IMR-90 (cell line): Measurements from ENCODE around the gene ARHGEF12. TPM values are rescaled to one million over a fixed set of nuclear protein-coding genes. Genes with fewer than 3 reads are reported as not detected.

Experiments
- ATAC-seq: fragments of 200-7000 bp; cut with Tn5 transposase; 2 replicates; pipeline ENCODE4 v1.9.1; 2020; ENCODE audit warnings: low read depth, mild to moderate bottlenecking, moderate library complexity
- BruUV-seq: library from RNA; stranded (reverse); fragments of 400-500 nt; replicated peaks from 2 replicates; lab custom pipeline; 2021; lab: Mats Ljungman, UMichigan
- CTCF ChIA-PET: fragments of 300-600 bp; formaldehyde crosslinking; extraction: SDS; loops from one replicate; lab custom pipeline; 2021; ENCODE audit warnings: antibody characterized with exemption; lab: Yijun Ruan, JAX
- POLR2A ChIA-PET: fragments of 300-600 bp; sonication (Branson Sonifier 250); formaldehyde crosslinking; loops from one replicate; lab custom pipeline; 2022; ENCODE audit warnings: antibody characterized with exemption; ENCODE audit not compliant: unreplicated experiment; lab: Charles Lee
- DNase-seq: peaks from one replicate; pipeline ENCODE4 v3.0.0; 2013
- H2AFZ ChIP-seq: replicated peaks from 2 replicates; pipeline ENCODE3; 2013; ENCODE audit warnings: low read length, mild to moderate bottlenecking; ENCODE audit not compliant: poor library complexity
- H2AK5ac ChIP-seq: 2 replicates; pipeline ENCODE4 v1.6.1; 2013; ENCODE audit warnings: low read depth, low read length, inconsistent platforms
- H2AK9ac ChIP-seq: replicated peaks from 2 replicates; pipeline ENCODE3; 2013; ENCODE audit warnings: mild to moderate bottlenecking, low read depth, low read length, moderate library complexity; ENCODE audit not compliant: poor library complexity
- H2BK120ac ChIP-seq: 2 replicates; pipeline ENCODE4 v1.6.1; 2013; ENCODE audit warnings: low read depth, low read length, inconsistent platforms
- H2BK15ac ChIP-seq: 3 replicates; pipeline ENCODE4 v1.6.1; 2013; ENCODE audit warnings: low read depth, low read length, inconsistent platforms
- H2BK20ac ChIP-seq: 2 replicates; pipeline ENCODE4 v1.6.1; 2013; ENCODE audit warnings: low read depth, mild to moderate bottlenecking, inconsistent platforms, low read length, moderate library complexity
- H2BK5ac ChIP-seq: 2 replicates; pipeline ENCODE4 v1.6.1; 2013; ENCODE audit warnings: mild to moderate bottlenecking, low read depth, low read length, inconsistent platforms; ENCODE audit not compliant: poor library complexity, severe bottlenecking
- H3K14ac ChIP-seq: replicated peaks from 2 replicates; pipeline ENCODE4 v1.6.1; 2013; ENCODE audit warnings: low read depth, low read length, inconsistent platforms
- H3K18ac ChIP-seq: 2 replicates; pipeline ENCODE4 v1.6.1; 2013; ENCODE audit warnings: low read depth, low read length, control low read depth
- H3K23ac ChIP-seq: 2 replicates; pipeline ENCODE4 v1.6.1; 2013; ENCODE audit warnings: low read depth, low read length, inconsistent platforms
- H3K27ac ChIP-seq: 2 replicates; pipeline ENCODE4 v1.5.1; 2013; ENCODE audit warnings: mild to moderate bottlenecking, control low read depth, low read length; ENCODE audit not compliant: insufficient read depth
- H3K27me3 ChIP-seq: 2 replicates; pipeline ENCODE4 v1.6.1; 2013; ENCODE audit warnings: low read length; ENCODE audit not compliant: control insufficient read depth, insufficient read depth
- H3K36me3 ChIP-seq: 2 replicates; pipeline ENCODE4 v1.6.1; 2013; ENCODE audit warnings: low read length, mixed read lengths; ENCODE audit not compliant: control insufficient read depth, insufficient read depth
- H3K4ac ChIP-seq: 2 replicates; pipeline ENCODE4 v1.6.1; 2013; ENCODE audit warnings: low read depth, low read length, inconsistent platforms
- H3K4me1 ChIP-seq: 2 replicates; pipeline ENCODE4 v1.6.1; 2013; ENCODE audit warnings: low read length, mixed read lengths; ENCODE audit not compliant: control insufficient read depth, insufficient read depth
- H3K4me2 ChIP-seq: 2 replicates; pipeline ENCODE4 v1.6.1; 2013; ENCODE audit warnings: low read depth, mild to moderate bottlenecking, control low read depth, low read length, moderate library complexity
- H3K4me3 ChIP-seq: 2 replicates; pipeline ENCODE4 v1.5.1; 2013; ENCODE audit warnings: low read depth, mild to moderate bottlenecking, control low read depth, low read length, moderate library complexity; ENCODE audit not compliant: insufficient read depth
- H3K56ac ChIP-seq: 2 replicates; pipeline ENCODE4 v1.6.1; 2013; ENCODE audit warnings: low read length, inconsistent platforms; ENCODE audit not compliant: insufficient read depth; ENCODE audit errors: extremely low read depth
- H3K79me1 ChIP-seq, 2 experiments: 2 replicates each; pipeline ENCODE4 v1.6.1; 2013; ENCODE audit warnings: low read length in 2 of 2, inconsistent platforms in 1 of 2, low read depth in 1 of 2
- H3K9ac ChIP-seq: 2 replicates; pipeline ENCODE4 v1.6.1; 2013; ENCODE audit warnings: low read depth, low read length, control low read depth
- H3K9me1 ChIP-seq: 2 replicates; pipeline ENCODE4 v1.6.1; 2013; ENCODE audit warnings: low read length, inconsistent platforms; ENCODE audit not compliant: insufficient read depth
- H3K9me3 ChIP-seq: 2 replicates; pipeline ENCODE4 v1.6.1; 2013; ENCODE audit warnings: low read length; ENCODE audit not compliant: control insufficient read depth, insufficient read depth
- H4K20me1 ChIP-seq: 2 replicates; pipeline ENCODE4 v1.6.1; 2013; ENCODE audit warnings: low read length, inconsistent platforms; ENCODE audit not compliant: insufficient read depth
- H4K5ac ChIP-seq: 2 replicates; pipeline ENCODE4 v1.6.1; 2013; ENCODE audit warnings: mild to moderate bottlenecking, low read depth, low read length, control low read depth
- H4K8ac ChIP-seq, 2 experiments: 2 replicates each; pipeline ENCODE4 v1.6.1; 2013; ENCODE audit warnings: low read depth in 2 of 2, low read length in 2 of 2, control low read depth in 1 of 2, inconsistent platforms in 1 of 2
- H4K91ac ChIP-seq: 2 replicates; pipeline ENCODE4 v1.6.1; 2013; ENCODE audit warnings: low read depth, low read length, inconsistent platforms; ENCODE audit not compliant: insufficient read depth
- BHLHE40 ChIP-seq: fragments of 150-350 bp; IDR thresholded peaks from 2 replicates; pipeline ENCODE4 v1.6.1; 2016; ENCODE audit warnings: mild to moderate bottlenecking, low read depth, low read length
- CEBPB ChIP-seq: IDR thresholded peaks from 2 replicates; pipeline ENCODE4 v1.6.1; 2012; ENCODE audit warnings: low read depth, low read length, improper control_type of control experiment
- CHD1 ChIP-seq: IDR thresholded peaks from 2 replicates; pipeline ENCODE4 v1.6.1; 2012; ENCODE audit warnings: low read depth, low read length, improper control_type of control experiment
- FOS ChIP-seq: fragments of 150-350 bp; IDR thresholded peaks from 2 replicates; pipeline ENCODE4 v1.6.1; 2016; ENCODE audit warnings: low read depth, low read length
- MAFK ChIP-seq: IDR thresholded peaks from 2 replicates; pipeline ENCODE4 v1.6.1; 2012; ENCODE audit warnings: low read depth, low read length, improper control_type of control experiment
- MAZ ChIP-seq: IDR thresholded peaks from 2 replicates; pipeline ENCODE4 v1.6.1; 2012; ENCODE audit warnings: low read depth, mild to moderate bottlenecking, low read length, improper control_type of control experiment, moderate library complexity, borderline replicate concordance
- MXI1 ChIP-seq: IDR thresholded peaks from 2 replicates; pipeline ENCODE4 v1.6.1; 2012; ENCODE audit warnings: low read depth, mild to moderate bottlenecking, low read length, moderate library complexity, borderline replicate concordance
- NFE2L2 ChIP-seq: fragments of 150-350 bp; IDR thresholded peaks from 2 replicates; pipeline ENCODE4 v1.6.1; 2016; ENCODE audit warnings: low read depth, mild to moderate bottlenecking, low read length
- POLR2A ChIP-seq: IDR thresholded peaks from 2 replicates; pipeline ENCODE4 v1.6.1; 2012; ENCODE audit warnings: mild to moderate bottlenecking, low read depth, low read length
- RAD21 ChIP-seq: IDR thresholded peaks from 2 replicates; pipeline ENCODE4 v1.6.1; 2012; ENCODE audit warnings: low read length, improper control_type of control experiment
- RCOR1 ChIP-seq: IDR thresholded peaks from 2 replicates; pipeline ENCODE4 v1.6.1; 2012; ENCODE audit warnings: mild to moderate bottlenecking, low read length, improper control_type of control experiment; ENCODE audit not compliant: insufficient replicate concordance
- RFX5 ChIP-seq: IDR thresholded peaks from 2 replicates; pipeline ENCODE4 v1.8.0; 2012; ENCODE audit warnings: low read depth, mild to moderate bottlenecking, low read length, moderate library complexity
- SMC3 ChIP-seq: fragments of 150-350 bp; IDR thresholded peaks from 2 replicates; pipeline ENCODE4 v1.6.1; 2016; ENCODE audit warnings: low read depth, mild to moderate bottlenecking, antibody characterized with exemption, low read length, moderate library complexity
- WGBS, 2 experiments: methylation state at CpG; one replicate each; pipeline versions ENCODE4 v1.1.5 to v1.1.7; 2013; ENCODE audit warnings: missing lambda C conversion rate in 2 of 2; ENCODE audit not compliant: insufficient read length in 1 of 2; ENCODE audit errors: extremely low coverage in 2 of 2; 5-methylcytosine and 5-hydroxymethylcytosine counted together
- dilution Hi-C: fragments of 300-500 bp; cut with HindIII; formaldehyde crosslinking; loops from one replicate; pipeline ENCODE4 v1.14.3; 2018; ENCODE audit warnings: low sequenced_read_pairs; ENCODE audit not compliant: unreplicated experiment
- in situ Hi-C: fragments of 300-500 bp; cut with MboI; formaldehyde crosslinking; loops from 3 replicates; pipeline ENCODE4 v1.14.3; 2019; ENCODE audit warnings: low sequenced_read_pairs, inconsistent platforms, mixed read lengths
- intact Hi-C: fragments of 100-400 bp; cut with micrococcal nuclease; formaldehyde crosslinking; loops from 2 replicates; pipeline ENCODE4 v1.10.0; 2022
- polyA plus RNA-seq, 3 experiments: library from polyadenylated mRNA; depleted of rRNA; stranded (reverse); fragments of >200 nt; gene quantifications; 2 replicates each; pipeline ENCODE4 v1.2.3, GENCODE V29; 2012; ENCODE audit warnings: low replicate concordance in 1 of 3
- total RNA-seq: library from RNA; depleted of rRNA; stranded (reverse); fragments of >200 nt; gene quantifications from 2 replicates; pipeline ENCODE4 v1.2.3, GENCODE V29; 2012
- TF ChIP-seq, protein P1 (sequence below): fragments of 150-350 bp; IDR thresholded peaks from 2 replicates; pipeline ENCODE4 v1.6.1; 2016; ENCODE audit warnings: low read depth, mild to moderate bottlenecking, low read length, moderate library complexity, borderline replicate concordance
- TF ChIP-seq, protein P2 (sequence below): fragments of 150-350 bp; IDR thresholded peaks from 2 replicates; pipeline ENCODE4 v1.6.1; 2017; ENCODE audit warnings: mild to moderate bottlenecking, antibody characterized with exemption, low read length, low read depth
- TF ChIP-seq, protein P3 (sequence below): conservative IDR thresholded peaks from 2 replicates; pipeline ENCODE4 v1.5.1; 2012; ENCODE audit warnings: mild to moderate bottlenecking, low read depth, low read length, improper control_type of control experiment

Gene ARHGEF12
- total and polyA plus RNA-seq, 2 of the 4 experiments (the other 2 are of a cell fraction), result 25.5 to 115 TPM

DNA sequence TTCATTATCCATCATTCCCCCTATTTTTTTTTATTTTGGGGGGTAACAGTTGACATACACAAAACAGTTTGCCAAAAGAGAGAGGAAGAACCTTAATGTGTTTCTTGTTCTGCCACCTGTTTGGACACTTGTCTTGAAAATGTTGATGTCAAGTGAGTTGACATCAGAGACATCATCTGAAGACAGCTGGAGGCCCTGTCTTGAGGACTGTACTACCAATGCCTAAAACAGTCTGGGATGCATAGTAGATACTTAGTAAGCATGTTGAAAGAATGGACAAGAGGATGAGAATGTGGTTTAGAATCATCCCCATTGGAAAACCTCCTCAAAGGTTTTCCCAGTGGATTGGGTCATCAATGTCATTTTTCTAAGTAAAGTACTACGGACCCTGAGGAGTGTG is 2.4 kb upstream of the ARHGEF12 start:
- Histone ChIP-seq H4K91ac (0 out of 2 replicates have a peak overlapping the region, but pooled peaks have one; percentile 8), H2BK15ac (0 out of 3 replicates have a peak overlapping the region, but pooled peaks have one; percentile 28), H2BK5ac (no peak overlapping the region), H3K27me3 (no peaks in the 10 kb centered on the region), H3K9me3 (no peaks in the 10 kb centered on the region), H3K4me1 (peaks cover 13% of the 10 kb centered on the region), H4K8ac (peak overlapping the region in 1 of 2 experiments; percentile 33; a peak in 1 of 4 replicates), H3K18ac (no peak overlapping the region), H3K36me3 (peaks cover 7% of the 10 kb centered on the region), H2AK9ac (no peak overlapping the region), H3K27ac (no peak overlapping the region), H3K9ac (no peak overlapping the region), H3K14ac (no peak overlapping the region), H2BK20ac (peak overlapping the region; percentile 69; the same call in 1 of the 2 replicates), H3K4ac (no peak overlapping the region; the same call in 1 of the 2 replicates), H3K79me1 (peaks cover 13 to 37% of the 10 kb centered on the region in 2 experiments), H3K4me2 (no peak overlapping the region), H3K56ac (no peak overlapping the region), H2BK120ac (peak overlapping the region; percentile 54), H3K4me3 (no peak overlapping the region), H3K9me1 (peaks cover 12% of the 10 kb centered on the region; the same call in 1 of the 2 replicates), H2AK5ac (peak overlapping the region; percentile 60), H4K20me1 (peaks cover 22% of the 10 kb centered on the region), H2AFZ (no peak overlapping the region), H4K5ac (no peak overlapping the region; the same call in 1 of the 2 replicates), H3K23ac (peak overlapping the region; percentile 29; the same call in 1 of the 2 replicates)
- ChIA-PET CTCF (no interaction called here), POLR2A (no interaction called here)
- intact Hi-C loops (loop anchor here (5.0 to 10.0 kb wide), 5 partner anchors 168 to 1261 kb away; no protein-coding TSS in a partner anchor), dilution Hi-C loops (no loop called here), in situ Hi-C loops (loop anchor here (25.0 kb wide), 1 partner anchor 104 kb away; no protein-coding TSS in a partner anchor)
- BruUV-seq, result no TSS peak
- no CpG with 5 or more reads among the region's 1 CpG for WGBS, 2 experiments
- TF ChIP-seq RFX5, result no peak
- TF ChIP-seq MXI1, result no peak
- no peak for TF ChIP-seq POLR2A
- no peak for TF ChIP-seq CHD1
- TF ChIP-seq RCOR1, result no peak
- no peak for TF ChIP-seq CEBPB
- TF ChIP-seq, protein P1, sequence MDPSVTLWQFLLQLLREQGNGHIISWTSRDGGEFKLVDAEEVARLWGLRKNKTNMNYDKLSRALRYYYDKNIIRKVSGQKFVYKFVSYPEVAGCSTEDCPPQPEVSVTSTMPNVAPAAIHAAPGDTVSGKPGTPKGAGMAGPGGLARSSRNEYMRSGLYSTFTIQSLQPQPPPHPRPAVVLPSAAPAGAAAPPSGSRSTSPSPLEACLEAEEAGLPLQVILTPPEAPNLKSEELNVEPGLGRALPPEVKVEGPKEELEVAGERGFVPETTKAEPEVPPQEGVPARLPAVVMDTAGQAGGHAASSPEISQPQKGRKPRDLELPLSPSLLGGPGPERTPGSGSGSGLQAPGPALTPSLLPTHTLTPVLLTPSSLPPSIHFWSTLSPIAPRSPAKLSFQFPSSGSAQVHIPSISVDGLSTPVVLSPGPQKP, result no peak
- TF ChIP-seq NFE2L2, result no peak
- no peak for TF ChIP-seq MAZ
- TF ChIP-seq, protein P2, sequence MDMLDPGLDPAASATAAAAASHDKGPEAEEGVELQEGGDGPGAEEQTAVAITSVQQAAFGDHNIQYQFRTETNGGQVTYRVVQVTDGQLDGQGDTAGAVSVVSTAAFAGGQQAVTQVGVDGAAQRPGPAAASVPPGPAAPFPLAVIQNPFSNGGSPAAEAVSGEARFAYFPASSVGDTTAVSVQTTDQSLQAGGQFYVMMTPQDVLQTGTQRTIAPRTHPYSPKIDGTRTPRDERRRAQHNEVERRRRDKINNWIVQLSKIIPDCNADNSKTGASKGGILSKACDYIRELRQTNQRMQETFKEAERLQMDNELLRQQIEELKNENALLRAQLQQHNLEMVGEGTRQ, result no peak
- no peak for TF ChIP-seq FOS
- no peak for TF ChIP-seq RAD21
- no peak for TF ChIP-seq BHLHE40
- no peak for TF ChIP-seq MAFK
- TF ChIP-seq SMC3, result no peak
- TF ChIP-seq, protein P3, sequence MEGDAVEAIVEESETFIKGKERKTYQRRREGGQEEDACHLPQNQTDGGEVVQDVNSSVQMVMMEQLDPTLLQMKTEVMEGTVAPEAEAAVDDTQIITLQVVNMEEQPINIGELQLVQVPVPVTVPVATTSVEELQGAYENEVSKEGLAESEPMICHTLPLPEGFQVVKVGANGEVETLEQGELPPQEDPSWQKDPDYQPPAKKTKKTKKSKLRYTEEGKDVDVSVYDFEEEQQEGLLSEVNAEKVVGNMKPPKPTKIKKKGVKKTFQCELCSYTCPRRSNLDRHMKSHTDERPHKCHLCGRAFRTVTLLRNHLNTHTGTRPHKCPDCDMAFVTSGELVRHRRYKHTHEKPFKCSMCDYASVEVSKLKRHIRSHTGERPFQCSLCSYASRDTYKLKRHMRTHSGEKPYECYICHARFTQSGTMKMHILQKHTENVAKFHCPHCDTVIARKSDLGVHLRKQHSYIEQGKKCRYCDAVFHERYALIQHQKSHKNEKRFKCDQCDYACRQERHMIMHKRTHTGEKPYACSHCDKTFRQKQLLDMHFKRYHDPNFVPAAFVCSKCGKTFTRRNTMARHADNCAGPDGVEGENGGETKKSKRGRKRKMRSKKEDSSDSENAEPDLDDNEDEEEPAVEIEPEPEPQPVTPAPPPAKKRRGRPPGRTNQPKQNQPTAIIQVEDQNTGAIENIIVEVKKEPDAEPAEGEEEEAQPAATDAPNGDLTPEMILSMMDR, result no peak
- no peak for ATAC-seq
- no peak for DNase-seq
